ENCODE data around the gene NAALADL2.

Gene NAALADL2

GRCh38 chr3:175728566-175728965 lies 869.4 kb downstream of the NAALADL2 start:
- H3K36me3 ChIP-seq (ENCODE audit: control insufficient read depth in 4 of 4, insufficient read depth in 4 of 4, low read length in 3 of 4): no peaks in the 10 kb centered on the region
- ChIA-PET CTCF (no interaction called here), POLR2A (no interaction called here)
- no peak for DNase-seq
- H3K27me3 ChIP-seq (replicated peaks in 2 of 5; ENCODE audit: control insufficient read depth in 4 of 5, insufficient read depth in 5 of 5, low read length in 4 of 5): no peaks in the 10 kb centered on the region
- H3K4me1 ChIP-seq (ENCODE audit: control extremely low read depth in 1 of 4, control insufficient read depth in 4 of 4, insufficient read depth in 4 of 4, low read length in 3 of 4): no peaks in the 10 kb centered on the region
- no CpG with 5 or more reads among the region's 1 CpG for WGBS (ENCODE audit: insufficient coverage)
- peaks cover 0 to under 1% (median 0%) of the 10 kb centered on the region in 5 experiments for H3K9me3 ChIP-seq (ENCODE audit: control extremely low read depth in 1 of 5, control insufficient read depth in 4 of 5, insufficient read depth in 2 of 5, low read depth in 1 of 5, low read length in 4 of 5)
- H3K4me3 ChIP-seq (ENCODE audit: control insufficient read depth in 1 of 7, extremely low read depth in 1 of 7, insufficient read depth in 4 of 7, low read depth in 2 of 7, low read length in 6 of 7): no peak overlapping the region
- H3K27ac ChIP-seq (ENCODE audit: insufficient read depth in 1 of 2, low read depth in 1 of 2, low read length in 2 of 2, poor library complexity in 1 of 2, severe bottlenecking in 2 of 2): no peak overlapping the region

- H3K4me1 ChIP-seq (ENCODE audit: control extremely low read depth in 1 of 4, control insufficient read depth in 4 of 4, insufficient read depth in 4 of 4, low read length in 3 of 4): no peaks in the 10 kb centered on the region
- peaks cover 0 to 1% (median 0%) of the 10 kb centered on the region in 5 experiments for H3K9me3 ChIP-seq (ENCODE audit: control extremely low read depth in 1 of 5, control insufficient read depth in 4 of 5, insufficient read depth in 2 of 5, low read depth in 1 of 5, low read length in 4 of 5)
- no peaks in the 10 kb centered on the region for H3K36me3 ChIP-seq (ENCODE audit: control insufficient read depth in 4 of 4, insufficient read depth in 4 of 4, low read length in 3 of 4)
- H3K27me3 ChIP-seq (replicated peaks in 2 of 5; ENCODE audit: control insufficient read depth in 4 of 5, insufficient read depth in 5 of 5, low read length in 4 of 5): no peaks in the 10 kb centered on the region
- ChIA-PET CTCF (interaction anchor here (0.8 kb wide), 1 partner anchor 13 kb away, joined by 3 read pairs; no protein-coding TSS in a partner anchor), POLR2A (no interaction called here)
- no peak overlapping the region for H3K4me3 ChIP-seq (ENCODE audit: control insufficient read depth in 1 of 7, extremely low read depth in 1 of 7, insufficient read depth in 4 of 7, low read depth in 2 of 7, low read length in 6 of 7)
- WGBS (ENCODE audit: insufficient coverage): 100% methylated on average over 2 of the region's 3 CpGs
- no peak for DNase-seq
- no peak overlapping the region for H3K27ac ChIP-seq (ENCODE audit: insufficient read depth in 1 of 2, low read depth in 1 of 2, low read length in 2 of 2, poor library complexity in 1 of 2, severe bottlenecking in 2 of 2)
These were observed 870.3 kb downstream of the NAALADL2 start for GRCh38 chr3:175729466-175729865.

DNA sequence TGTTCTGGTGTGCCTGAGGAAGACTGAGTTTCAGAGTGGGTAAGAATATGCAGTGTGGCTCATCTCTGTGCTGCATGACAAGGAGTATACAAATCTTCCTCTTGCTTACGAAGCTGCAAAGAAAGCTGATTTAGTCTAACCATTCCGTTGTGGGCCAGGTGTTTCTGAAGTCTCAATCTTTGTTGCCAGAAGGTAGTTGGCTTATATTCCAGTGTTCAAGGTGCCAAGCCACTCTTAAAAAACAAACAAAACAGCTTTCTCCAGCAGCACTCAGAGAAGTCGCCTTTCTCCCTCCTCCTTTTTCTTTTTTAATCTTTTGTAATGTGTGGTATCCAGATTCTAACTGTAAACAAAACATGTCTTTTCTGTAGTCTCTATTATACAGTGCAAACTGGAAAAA lies 872.4 kb downstream of the NAALADL2 start:
- DNase-seq: no peak
- Histone ChIP-seq H3K9me3 (ENCODE audit: control extremely low read depth in 1 of 5, control insufficient read depth in 4 of 5, insufficient read depth in 2 of 5, low read depth in 1 of 5, low read length in 4 of 5) (peaks cover 0 to 1% (median 0%) of the 10 kb centered on the region in 5 experiments), H3K4me3 (ENCODE audit: control insufficient read depth in 1 of 7, extremely low read depth in 1 of 7, insufficient read depth in 4 of 7, low read depth in 2 of 7, low read length in 6 of 7) (no peak overlapping the region), H3K27me3 (replicated peaks in 2 of 5; ENCODE audit: control insufficient read depth in 4 of 5, insufficient read depth in 5 of 5, low read length in 4 of 5) (no peaks in the 10 kb centered on the region), H3K4me1 (ENCODE audit: control extremely low read depth in 1 of 4, control insufficient read depth in 4 of 4, insufficient read depth in 4 of 4, low read length in 3 of 4) (no peaks in the 10 kb centered on the region), H3K27ac (ENCODE audit: insufficient read depth in 1 of 2, low read depth in 1 of 2, low read length in 2 of 2, poor library complexity in 1 of 2, severe bottlenecking in 2 of 2) (no peak overlapping the region), H3K36me3 (ENCODE audit: control insufficient read depth in 4 of 4, insufficient read depth in 4 of 4, low read length in 3 of 4) (no peaks in the 10 kb centered on the region)
- CTCF ChIA-PET: no interaction called here
- POLR2A ChIA-PET: interaction anchor here (0.6 to 1.1 kb wide), 2 partner anchors 334 to 1604 kb away, joined by 3 to 7 read pairs; no protein-coding TSS in a partner anchor
- WGBS (ENCODE audit: insufficient coverage): 100% methylated on average over 2 of the region's 3 CpGs

DNA sequence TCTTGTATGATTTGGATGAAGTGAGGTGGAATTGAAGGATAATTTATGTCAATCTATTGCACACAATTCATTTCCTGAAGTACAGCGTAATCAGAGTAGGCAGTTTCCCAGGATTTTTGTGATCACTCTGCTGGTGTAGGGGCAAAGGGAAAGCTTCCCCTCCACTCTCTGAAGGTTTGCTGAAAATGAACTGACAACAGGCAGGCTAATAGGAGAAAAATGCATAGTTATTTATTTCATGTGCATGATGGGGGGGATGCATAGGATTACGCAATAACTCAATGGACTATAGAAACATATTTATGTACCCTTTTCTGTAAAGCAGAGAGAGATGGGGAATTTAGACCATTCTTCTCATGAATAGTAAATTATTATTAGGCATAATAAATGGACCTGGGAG lies 872.9 kb downstream of the NAALADL2 start:
- 67% methylated on average over 1 of the region's 2 CpGs for WGBS (ENCODE audit: insufficient coverage)

DNA sequence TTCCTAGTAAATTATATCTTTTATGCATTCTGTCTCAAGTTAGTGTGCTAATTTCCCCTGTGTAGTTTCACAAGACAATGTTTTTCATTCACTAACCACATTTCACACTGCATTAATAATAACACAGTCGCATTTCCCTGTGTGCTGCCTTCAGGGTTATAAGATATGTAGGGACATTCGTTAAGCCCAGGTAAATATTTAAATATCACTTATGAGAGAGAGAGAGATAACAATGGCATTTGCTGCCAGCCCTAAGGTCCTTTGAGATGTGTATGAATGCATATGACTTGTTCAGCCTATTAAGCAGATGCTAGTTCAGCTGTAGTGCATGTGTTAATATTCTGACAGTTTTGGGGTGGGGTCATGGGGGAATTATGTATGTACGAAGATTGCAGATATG lies 876.7 kb downstream of the NAALADL2 start:
- no peaks in the 10 kb centered on the region for H3K27me3 ChIP-seq (replicated peaks in 2 of 5; ENCODE audit: control insufficient read depth in 4 of 5, insufficient read depth in 5 of 5, low read length in 4 of 5)
- no peaks in the 10 kb centered on the region for H3K4me1 ChIP-seq (ENCODE audit: control extremely low read depth in 1 of 4, control insufficient read depth in 4 of 4, insufficient read depth in 4 of 4, low read length in 3 of 4)
- CTCF ChIA-PET: no interaction called here
- no peak for DNase-seq
- H3K36me3 ChIP-seq (ENCODE audit: control insufficient read depth in 4 of 4, insufficient read depth in 4 of 4, low read length in 3 of 4): no peaks in the 10 kb centered on the region
- H3K9me3 ChIP-seq (ENCODE audit: control extremely low read depth in 1 of 5, control insufficient read depth in 4 of 5, insufficient read depth in 2 of 5, low read depth in 1 of 5, low read length in 4 of 5): peaks cover 0 to 1% (median 0%) of the 10 kb centered on the region in 5 experiments
- H3K27ac ChIP-seq (ENCODE audit: insufficient read depth in 1 of 2, low read depth in 1 of 2, low read length in 2 of 2, poor library complexity in 1 of 2, severe bottlenecking in 2 of 2): no peak overlapping the region
- POLR2A ChIA-PET: no interaction called here
- H3K4me3 ChIP-seq (ENCODE audit: control insufficient read depth in 1 of 7, extremely low read depth in 1 of 7, insufficient read depth in 4 of 7, low read depth in 2 of 7, low read length in 6 of 7): no peak overlapping the region
- no CpG with 5 or more reads among the region's 3 CpGs for WGBS (ENCODE audit: insufficient coverage)

More for the DNA sequence above, 872.9 kb downstream of the NAALADL2 start:
- Histone ChIP-seq H3K36me3 (ENCODE audit: control insufficient read depth in 4 of 4, insufficient read depth in 4 of 4, low read length in 3 of 4) (no peaks in the 10 kb centered on the region), H3K9me3 (ENCODE audit: control extremely low read depth in 1 of 5, control insufficient read depth in 4 of 5, insufficient read depth in 2 of 5, low read depth in 1 of 5, low read length in 4 of 5) (peaks cover 0 to 1% (median 0%) of the 10 kb centered on the region in 5 experiments), H3K27ac (ENCODE audit: insufficient read depth in 1 of 2, low read depth in 1 of 2, low read length in 2 of 2, poor library complexity in 1 of 2, severe bottlenecking in 2 of 2) (no peak overlapping the region), H3K27me3 (replicated peaks in 2 of 5; ENCODE audit: control insufficient read depth in 4 of 5, insufficient read depth in 5 of 5, low read length in 4 of 5) (no peaks in the 10 kb centered on the region), H3K4me3 (ENCODE audit: control insufficient read depth in 1 of 7, extremely low read depth in 1 of 7, insufficient read depth in 4 of 7, low read depth in 2 of 7, low read length in 6 of 7) (no peak overlapping the region), H3K4me1 (ENCODE audit: control extremely low read depth in 1 of 4, control insufficient read depth in 4 of 4, insufficient read depth in 4 of 4, low read length in 3 of 4) (no peaks in the 10 kb centered on the region)
- POLR2A ChIA-PET: interaction anchor here (0.6 to 1.1 kb wide), 2 partner anchors 334 to 1605 kb away, joined by 3 to 7 read pairs; no protein-coding TSS in a partner anchor
- CTCF ChIA-PET: no interaction called here
- no peak for DNase-seq

DNA sequence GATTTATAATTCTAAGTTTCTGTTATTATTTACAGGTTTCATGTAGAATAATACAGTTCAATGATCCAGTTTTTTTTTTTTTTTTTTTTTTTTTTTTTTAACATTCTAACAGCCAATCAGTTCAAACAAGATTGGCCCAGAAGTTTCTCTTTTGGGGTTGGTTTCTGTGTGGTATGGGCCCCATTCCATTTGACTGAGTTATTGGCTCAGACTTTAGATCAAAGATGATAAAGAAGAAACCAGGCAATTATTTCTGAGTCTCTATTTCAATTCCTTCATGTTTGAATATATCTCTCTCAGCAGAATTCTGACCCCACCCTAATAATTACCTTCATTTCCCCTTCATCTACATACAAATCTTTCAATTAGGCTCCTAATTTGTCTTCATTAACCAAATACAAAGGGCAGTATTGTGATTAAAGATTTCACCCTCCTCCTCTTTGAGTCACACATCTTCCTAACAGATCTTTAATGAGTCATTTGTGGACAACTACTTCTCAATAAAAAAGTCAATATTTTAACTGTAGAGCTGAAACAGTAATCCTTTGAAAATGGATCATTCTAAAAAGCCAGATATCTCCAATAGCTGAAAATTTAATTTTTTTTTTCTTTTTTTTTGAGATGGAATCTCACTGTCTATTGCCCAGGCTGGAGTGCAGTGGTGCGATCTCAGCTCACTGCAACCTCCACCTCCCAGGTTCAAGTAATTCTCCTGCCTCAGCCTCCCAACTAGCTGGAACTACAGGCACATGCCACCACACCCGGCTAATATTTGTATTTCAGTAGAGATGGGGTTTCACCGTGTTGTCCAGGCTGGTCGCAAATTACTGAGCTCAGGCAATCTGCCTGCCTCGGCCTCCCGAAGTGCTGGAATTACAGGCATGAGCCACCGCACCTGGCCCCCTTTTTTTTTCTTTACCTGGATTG lies 878.8 kb downstream of the NAALADL2 start:
- no peak overlapping the region for H3K4me3 ChIP-seq (ENCODE audit: control insufficient read depth in 1 of 7, extremely low read depth in 1 of 7, insufficient read depth in 4 of 7, low read depth in 2 of 7, low read length in 6 of 7)
- POLR2A ChIA-PET: no interaction called here
- no peaks in the 10 kb centered on the region for H3K36me3 ChIP-seq (ENCODE audit: control insufficient read depth in 4 of 4, insufficient read depth in 4 of 4, low read length in 3 of 4)
- no peaks in the 10 kb centered on the region for H3K27me3 ChIP-seq (replicated peaks in 2 of 5; ENCODE audit: control insufficient read depth in 4 of 5, insufficient read depth in 5 of 5, low read length in 4 of 5)
- H3K9me3 ChIP-seq (ENCODE audit: control extremely low read depth in 1 of 5, control insufficient read depth in 4 of 5, insufficient read depth in 2 of 5, low read depth in 1 of 5, low read length in 4 of 5): peaks cover 0 to 1% (median 0%) of the 10 kb centered on the region in 5 experiments
- WGBS (ENCODE audit: insufficient coverage): 100% methylated on average over 6 of the region's 7 CpGs
- no peak overlapping the region for H3K27ac ChIP-seq (ENCODE audit: insufficient read depth in 1 of 2, low read depth in 1 of 2, low read length in 2 of 2, poor library complexity in 1 of 2, severe bottlenecking in 2 of 2)
- CTCF ChIA-PET: no interaction called here
- peak in 1 of 3 donors; percentile 3 for DNase-seq
- H3K4me1 ChIP-seq (ENCODE audit: control extremely low read depth in 1 of 4, control insufficient read depth in 4 of 4, insufficient read depth in 4 of 4, low read length in 3 of 4): no peaks in the 10 kb centered on the region

DNA sequence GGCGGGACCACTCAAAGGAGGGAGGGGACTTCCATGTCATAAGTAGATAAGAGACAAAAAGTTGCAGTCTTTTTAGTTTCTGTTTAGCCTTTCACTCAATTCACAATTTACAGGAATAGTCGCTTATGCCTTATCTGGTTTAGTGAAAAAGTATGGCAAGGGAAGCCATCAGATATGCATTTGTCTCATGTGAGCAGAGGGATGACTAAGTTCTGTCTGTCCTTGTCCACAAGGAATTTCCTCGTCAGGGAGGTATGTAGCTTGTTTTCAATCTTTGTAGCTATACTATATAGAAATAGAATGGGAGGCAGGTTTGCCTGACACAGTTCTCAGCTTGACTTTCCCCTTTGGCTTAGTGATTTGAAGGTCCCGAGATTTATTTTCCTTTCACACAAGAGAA lies 882.8 kb downstream of the NAALADL2 start:
- no peaks in the 10 kb centered on the region for H3K4me1 ChIP-seq (ENCODE audit: control extremely low read depth in 1 of 4, control insufficient read depth in 4 of 4, insufficient read depth in 4 of 4, low read length in 3 of 4)
- H3K36me3 ChIP-seq (ENCODE audit: control insufficient read depth in 4 of 4, insufficient read depth in 4 of 4, low read length in 3 of 4): no peaks in the 10 kb centered on the region
- H3K27me3 ChIP-seq (replicated peaks in 2 of 5; ENCODE audit: control insufficient read depth in 4 of 5, insufficient read depth in 5 of 5, low read length in 4 of 5): no peaks in the 10 kb centered on the region
- POLR2A ChIA-PET: no interaction called here
- no peak overlapping the region for H3K4me3 ChIP-seq (ENCODE audit: control insufficient read depth in 1 of 7, extremely low read depth in 1 of 7, insufficient read depth in 4 of 7, low read depth in 2 of 7, low read length in 6 of 7)
- H3K27ac ChIP-seq (ENCODE audit: insufficient read depth in 1 of 2, low read depth in 1 of 2, low read length in 2 of 2, poor library complexity in 1 of 2, severe bottlenecking in 2 of 2): no peak overlapping the region
- WGBS (ENCODE audit: insufficient coverage): no CpG with 5 or more reads among the region's 4 CpGs
- no peak for DNase-seq
- CTCF ChIA-PET: no interaction called here
- H3K9me3 ChIP-seq (ENCODE audit: control extremely low read depth in 1 of 5, control insufficient read depth in 4 of 5, insufficient read depth in 2 of 5, low read depth in 1 of 5, low read length in 4 of 5): no peaks in the 10 kb centered on the region

Measured in common myeloid progenitor, CD34-positive (primary cell).